ENCODE measurements around the gene CREB3.

Gene CREB3

GRCh38 chr9:35696520-35697215 lies 35.8 kb upstream of the CREB3 start:
- WGBS = 62% methylated on average over 9 of the region's 9 CpGs

DNA sequence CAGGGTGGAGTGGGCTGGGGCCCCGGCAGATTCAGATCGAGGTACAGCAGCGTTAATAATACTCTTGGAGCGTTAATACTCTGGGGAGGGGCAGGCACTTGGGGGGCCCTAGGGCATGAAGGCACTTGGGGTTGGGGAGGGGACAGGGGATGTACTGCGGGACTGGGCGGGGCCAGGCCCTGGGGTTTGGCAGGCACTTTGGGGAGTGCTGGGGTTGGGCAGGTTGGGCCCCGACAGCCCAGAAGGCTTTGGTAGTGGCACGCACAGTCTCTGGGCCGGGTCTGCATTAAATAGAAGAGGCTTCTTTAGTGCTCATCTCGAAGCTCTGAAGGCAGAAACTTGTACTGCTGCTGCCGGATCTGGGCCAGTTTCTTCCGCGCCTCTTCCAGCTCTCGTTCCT lies 35.0 kb upstream of the CREB3 start:
- no peaks in the 10 kb centered on the region for H3K4me1 ChIP-seq (ENCODE audit: control insufficient read depth, insufficient read depth, low read depth, low read length)
- no peak overlapping the region for H2BK15ac ChIP-seq (ENCODE audit: low read depth, poor library complexity, severe bottlenecking)
- no peak overlapping the region for H3K14ac ChIP-seq (ENCODE audit: low read length in 2 of 2)
- H3K36me3 ChIP-seq (ENCODE audit: control insufficient read depth in 1 of 2, insufficient read depth in 2 of 2, low read depth in 1 of 2, low read length in 2 of 2) = peaks cover 60 to 69% of the 10 kb centered on the region in 2 experiments
- no peak overlapping the region for H3K18ac ChIP-seq (ENCODE audit: low read depth in 1 of 2, low read length in 2 of 2)
- no peak overlapping the region for H3K4me2 ChIP-seq (ENCODE audit: low read length, poor library complexity, severe bottlenecking)
- no peak overlapping the region for H2AFZ ChIP-seq (ENCODE audit: low read depth, low read length)
- no peak overlapping the region for H3K4ac ChIP-seq (ENCODE audit: low read depth in 1 of 2, low read length in 2 of 2)
- no peak overlapping the region for H3K23ac ChIP-seq (ENCODE audit: low read length in 2 of 2)
- no peak overlapping the region for H3K9ac ChIP-seq (ENCODE audit: low read length)
- DNase-seq = no peak
- H4K8ac ChIP-seq (ENCODE audit: low read length) = no peak overlapping the region
- H4K91ac ChIP-seq (ENCODE audit: low read length) = no peak overlapping the region
- no peak overlapping the region for H2BK5ac ChIP-seq (ENCODE audit: low read depth, low read length, poor library complexity, severe bottlenecking)
- WGBS = 96% methylated on average over 14 of the region's 14 CpGs
- H2BK12ac ChIP-seq (ENCODE audit: low read length in 2 of 2) = no peak overlapping the region
- H3K79me1 ChIP-seq (replicated peaks; ENCODE audit: low read length, poor library complexity, severe bottlenecking) = peaks cover 4% of the 10 kb centered on the region
- H3K27ac ChIP-seq (ENCODE audit: low read length, poor library complexity, severe bottlenecking) = no peak overlapping the region
- no peak overlapping the region for H2AK5ac ChIP-seq (ENCODE audit: low read length, severe bottlenecking)
- no peaks in the 10 kb centered on the region for H3K9me3 ChIP-seq (ENCODE audit: control insufficient read depth, low read length)
- no peaks in the 10 kb centered on the region for H3K27me3 ChIP-seq (ENCODE audit: control insufficient read depth in 1 of 2, insufficient read depth in 1 of 2, low read length in 2 of 2)
- H3K4me3 ChIP-seq (ENCODE audit: insufficient read depth in 1 of 2, low read depth in 1 of 2, low read length in 2 of 2) = no peak overlapping the region
- no peak overlapping the region for H2BK120ac ChIP-seq (ENCODE audit: low read depth, low read length)

More at GRCh38 chr9:35696520-35697215, 35.8 kb upstream of the CREB3 start:
- H3K14ac ChIP-seq (ENCODE audit: low read length in 2 of 2) = no peak overlapping the region
- no peaks in the 10 kb centered on the region for H3K27me3 ChIP-seq (ENCODE audit: control insufficient read depth in 1 of 2, insufficient read depth in 1 of 2, low read length in 2 of 2)
- H3K18ac ChIP-seq (ENCODE audit: low read depth in 1 of 2, low read length in 2 of 2) = no peak overlapping the region
- no peak overlapping the region for H3K27ac ChIP-seq (ENCODE audit: low read length, poor library complexity, severe bottlenecking)
- no peak overlapping the region for H3K4me2 ChIP-seq (ENCODE audit: low read length, poor library complexity, severe bottlenecking)
- no peak overlapping the region for H3K23ac ChIP-seq (ENCODE audit: low read length in 2 of 2)
- H2BK120ac ChIP-seq (ENCODE audit: low read depth, low read length) = no peak overlapping the region
- H3K9me3 ChIP-seq (ENCODE audit: control insufficient read depth, low read length) = no peaks in the 10 kb centered on the region
- H3K36me3 ChIP-seq (ENCODE audit: control insufficient read depth in 1 of 2, insufficient read depth in 2 of 2, low read depth in 1 of 2, low read length in 2 of 2) = peaks cover 55 to 62% of the 10 kb centered on the region in 2 experiments
- no peak overlapping the region for H3K9ac ChIP-seq (ENCODE audit: low read length)
- H3K4me3 ChIP-seq (ENCODE audit: insufficient read depth in 1 of 2, low read depth in 1 of 2, low read length in 2 of 2) = no peak overlapping the region
- H2AK5ac ChIP-seq (ENCODE audit: low read length, severe bottlenecking) = no peak overlapping the region
- no peak overlapping the region for H4K8ac ChIP-seq (ENCODE audit: low read length)
- peak; percentile 61 for DNase-seq
- H3K4ac ChIP-seq (ENCODE audit: low read depth in 1 of 2, low read length in 2 of 2) = no peak overlapping the region
- H2AFZ ChIP-seq (ENCODE audit: low read depth, low read length) = no peak overlapping the region
- H4K91ac ChIP-seq (ENCODE audit: low read length) = no peak overlapping the region
- H2BK12ac ChIP-seq (ENCODE audit: low read length in 2 of 2) = no peak overlapping the region
- H3K79me1 ChIP-seq (replicated peaks; ENCODE audit: low read length, poor library complexity, severe bottlenecking) = peaks cover 4% of the 10 kb centered on the region
- H3K4me1 ChIP-seq (ENCODE audit: control insufficient read depth, insufficient read depth, low read depth, low read length) = no peaks in the 10 kb centered on the region
- no peak overlapping the region for H2BK5ac ChIP-seq (ENCODE audit: low read depth, low read length, poor library complexity, severe bottlenecking)
- no peak overlapping the region for H2BK15ac ChIP-seq (ENCODE audit: low read depth, poor library complexity, severe bottlenecking)

DNA sequence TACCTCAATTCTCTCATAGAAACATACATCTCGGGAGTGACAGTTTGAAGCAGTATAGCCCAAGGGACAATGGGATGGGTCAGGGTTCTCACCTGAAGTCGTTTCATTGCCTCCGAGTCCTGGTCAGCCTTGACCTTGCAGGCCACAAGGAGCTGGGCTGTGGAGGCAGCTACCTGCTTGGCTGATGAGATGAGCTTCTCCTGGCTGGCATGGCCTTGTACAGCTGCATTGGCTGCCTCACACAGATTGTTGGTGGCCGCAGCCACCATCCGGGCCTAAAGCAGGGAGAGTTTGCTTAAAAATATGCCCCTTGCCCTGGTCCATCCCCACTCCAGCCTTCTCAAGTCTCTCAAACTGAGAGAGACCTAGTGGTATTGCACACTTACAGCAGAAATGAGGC lies 34.2 kb upstream of the CREB3 start:
- DNase-seq = no peak
- Histone ChIP-seq H4K8ac (ENCODE audit: low read length) (no peak overlapping the region), H3K27ac (ENCODE audit: low read length, poor library complexity, severe bottlenecking) (no peak overlapping the region), H3K4me3 (ENCODE audit: insufficient read depth in 1 of 2, low read depth in 1 of 2, low read length in 2 of 2) (no peak overlapping the region), H2AK5ac (ENCODE audit: low read length, severe bottlenecking) (no peak overlapping the region), H3K9me3 (ENCODE audit: control insufficient read depth, low read length) (no peaks in the 10 kb centered on the region), H3K79me1 (replicated peaks; ENCODE audit: low read length, poor library complexity, severe bottlenecking) (peaks cover 4% of the 10 kb centered on the region), H3K18ac (ENCODE audit: low read depth in 1 of 2, low read length in 2 of 2) (no peak overlapping the region), H3K23ac (ENCODE audit: low read length in 2 of 2) (no peak overlapping the region), H2BK5ac (ENCODE audit: low read depth, low read length, poor library complexity, severe bottlenecking) (no peak overlapping the region), H3K4me2 (ENCODE audit: low read length, poor library complexity, severe bottlenecking) (no peak overlapping the region), H4K91ac (ENCODE audit: low read length) (no peak overlapping the region), H2BK12ac (ENCODE audit: low read length in 2 of 2) (no peak overlapping the region), H3K4me1 (ENCODE audit: control insufficient read depth, insufficient read depth, low read depth, low read length) (no peaks in the 10 kb centered on the region), H2BK120ac (ENCODE audit: low read depth, low read length) (no peak overlapping the region), H3K9ac (ENCODE audit: low read length) (no peak overlapping the region), H3K14ac (ENCODE audit: low read length in 2 of 2) (no peak overlapping the region), H2BK15ac (ENCODE audit: low read depth, poor library complexity, severe bottlenecking) (no peak overlapping the region), H2AFZ (ENCODE audit: low read depth, low read length) (no peak overlapping the region), H3K4ac (ENCODE audit: low read depth in 1 of 2, low read length in 2 of 2) (no peak overlapping the region), H3K36me3 (ENCODE audit: control insufficient read depth in 1 of 2, insufficient read depth in 2 of 2, low read depth in 1 of 2, low read length in 2 of 2) (peaks cover 67 to 76% of the 10 kb centered on the region in 2 experiments), H3K27me3 (ENCODE audit: control insufficient read depth in 1 of 2, insufficient read depth in 1 of 2, low read length in 2 of 2) (no peaks in the 10 kb centered on the region)
- WGBS = 91% methylated on average over 5 of the region's 5 CpGs

DNA sequence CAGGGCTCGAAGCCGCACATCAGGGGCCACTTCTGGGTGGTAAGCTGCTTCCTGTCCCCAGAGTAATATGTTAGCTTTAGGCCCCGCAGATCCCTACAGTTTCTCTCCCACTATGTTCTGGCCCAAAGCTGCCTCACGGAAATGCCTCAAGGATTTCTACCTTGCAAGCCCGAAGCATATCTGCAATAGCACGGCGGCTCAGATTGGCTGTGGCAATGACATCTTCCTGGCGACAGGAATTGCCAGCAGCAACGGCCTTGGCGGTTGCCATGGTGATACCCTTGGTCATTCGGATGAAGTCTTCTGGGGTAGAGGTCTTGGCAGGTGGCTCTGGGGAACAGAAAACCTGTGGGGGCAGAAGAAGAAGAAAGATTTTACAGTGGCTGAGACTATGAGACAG lies 32.4 kb upstream of the CREB3 start:
- Histone ChIP-seq H2BK120ac (ENCODE audit: low read depth, low read length) (no peak overlapping the region), H3K4ac (ENCODE audit: low read depth in 1 of 2, low read length in 2 of 2) (no peak overlapping the region), H4K91ac (ENCODE audit: low read length) (no peak overlapping the region), H3K4me3 (ENCODE audit: insufficient read depth in 1 of 2, low read depth in 1 of 2, low read length in 2 of 2) (no peak overlapping the region), H3K79me1 (replicated peaks; ENCODE audit: low read length, poor library complexity, severe bottlenecking) (peaks cover 15% of the 10 kb centered on the region), H3K4me2 (ENCODE audit: low read length, poor library complexity, severe bottlenecking) (no peak overlapping the region), H3K27me3 (ENCODE audit: control insufficient read depth in 1 of 2, insufficient read depth in 1 of 2, low read length in 2 of 2) (no peaks in the 10 kb centered on the region), H2AFZ (ENCODE audit: low read depth, low read length) (no peak overlapping the region), H3K14ac (ENCODE audit: low read length in 2 of 2) (no peak overlapping the region), H2BK12ac (ENCODE audit: low read length in 2 of 2) (no peak overlapping the region), H2AK5ac (ENCODE audit: low read length, severe bottlenecking) (no peak overlapping the region), H3K27ac (ENCODE audit: low read length, poor library complexity, severe bottlenecking) (no peak overlapping the region), H2BK15ac (ENCODE audit: low read depth, poor library complexity, severe bottlenecking) (no peak overlapping the region), H2BK5ac (ENCODE audit: low read depth, low read length, poor library complexity, severe bottlenecking) (no peak overlapping the region), H3K23ac (ENCODE audit: low read length in 2 of 2) (no peak overlapping the region), H3K9ac (ENCODE audit: low read length) (no peak overlapping the region), H3K18ac (ENCODE audit: low read depth in 1 of 2, low read length in 2 of 2) (no peak overlapping the region), H3K36me3 (ENCODE audit: control insufficient read depth in 1 of 2, insufficient read depth in 2 of 2, low read depth in 1 of 2, low read length in 2 of 2) (peaks cover 85 to 94% of the 10 kb centered on the region in 2 experiments), H4K8ac (ENCODE audit: low read length) (no peak overlapping the region), H3K4me1 (ENCODE audit: control insufficient read depth, insufficient read depth, low read depth, low read length) (no peaks in the 10 kb centered on the region), H3K9me3 (ENCODE audit: control insufficient read depth, low read length) (no peaks in the 10 kb centered on the region)
- no peak for DNase-seq
- WGBS = 92% methylated on average over 11 of the region's 11 CpGs
